K562 (cell line): ENCODE measurements around the gene ZBTB42. TPM values are rescaled to one million over a fixed set of nuclear protein-coding genes. Genes with fewer than 3 reads are reported as not detected.

Experiments used
- CBX3 ChIP-seq, 2 experiments: IDR thresholded peaks; 1 replicate in 1 of 2; 2 replicates in 1 of 2; pipeline ENCODE4 v1.6.1; 2012; ENCODE audit warnings: inconsistent platforms in 2 of 2, low read length in 2 of 2, borderline replicate concordance in 1 of 2, control low read depth in 1 of 2
- CREBBP ChIP-seq: IDR thresholded peaks from one replicate; pipeline ENCODE4 v1.6.1; 2012; ENCODE audit warnings: low read depth, mild to moderate bottlenecking, control low read depth, inconsistent platforms, low read length
- ETS1 ChIP-seq: conservative IDR thresholded peaks from 2 replicates; pipeline ENCODE4 v1.6.1; 2011; ENCODE audit warnings: low read depth, mild to moderate bottlenecking, low read length; ENCODE audit not compliant: control insufficient read depth
- HDAC6 ChIP-seq: IDR thresholded peaks from 2 replicates; pipeline ENCODE4 v1.6.1; 2012; ENCODE audit warnings: low read depth, mild to moderate bottlenecking, control low read depth, inconsistent platforms, low read length, moderate library complexity
- HNRNPK ChIP-seq: fragments of 200-400 bp; formaldehyde crosslinking; IDR thresholded peaks from one replicate; pipeline ENCODE4 v1.6.1; 2018; ENCODE audit warnings: mild to moderate bottlenecking, low read depth, low read length; ENCODE audit not compliant: poor library complexity, severe bottlenecking
- KDM5B ChIP-seq: fragments of 200-600 bp; sonication (generic); IDR thresholded peaks from 2 replicates; pipeline ENCODE4 v1.6.1; 2012; ENCODE audit warnings: low read depth, mild to moderate bottlenecking, moderate library complexity, low read length, control low read depth, inconsistent platforms; ENCODE audit not compliant: insufficient replicate concordance
- KLF6 ChIP-seq: fragments of 250-450 bp; sonication (Bioruptor Pico); IDR thresholded peaks from 2 replicates; pipeline ENCODE4 v1.4.0; 2020; ENCODE audit warnings: mild to moderate bottlenecking, moderate library complexity, borderline replicate concordance
- POLR2G ChIP-seq: fragments of 200-400 bp; formaldehyde crosslinking; IDR thresholded peaks from 2 replicates; pipeline ENCODE4 v1.6.1; 2017; ENCODE audit warnings: low read depth, mild to moderate bottlenecking, antibody characterized with exemption, low read length, moderate library complexity
- PRMT5 ChIP-seq: sonication (generic); formaldehyde crosslinking; IDR thresholded peaks from 2 replicates; pipeline ENCODE4 v1.5.0; 2020; ENCODE audit warnings: missing genetic modification reagents
- SIN3A ChIP-seq, 2 experiments: fragments of 150-350 bp in 1 of 2; IDR thresholded peaks; 2 replicates each; pipeline ENCODE4 v1.6.1; 2011 to 2016; ENCODE audit warnings: borderline replicate concordance in 2 of 2, low read depth in 2 of 2, low read length in 2 of 2, mild to moderate bottlenecking in 2 of 2, moderate library complexity in 2 of 2; ENCODE audit not compliant: control insufficient read depth in 1 of 2
- TCF7L2 ChIP-seq: fragments of 150-350 bp; IDR thresholded peaks from 2 replicates; pipeline ENCODE4 v1.6.1; 2016; ENCODE audit warnings: low read depth, mild to moderate bottlenecking, low read length, moderate library complexity
- polyA plus RNA-seq, 8 experiments: library from polyadenylated mRNA; depleted of rRNA in 4 of 8; stranded (reverse) in 5 of 8; unstranded in 3 of 8; fragments of >200 nt; fragmentation: Nextera tagmentation in 2 of 8; fragmentation: Illumina TruSeq in 1 of 8; extraction: Ambion mirVana in 2 of 8; extraction: Trizol in 1 of 8; gene quantifications; 2 replicates each; pipeline versions ENCODE4 v1.2.1 to v1.2.3, GENCODE V29; 2011 to 2014; ENCODE audit warnings: inconsistent platforms in 1 of 8, missing spikeins in 1 of 8
- total RNA-seq, 7 experiments: library from RNA; depleted of rRNA in 6 of 7; stranded (reverse); fragments of >200 nt in 6 of 7; fragmentation: Illumina TruSeq in 2 of 7; extraction: Trizol in 2 of 7; gene quantifications; 2 replicates each; pipeline versions ENCODE4 v1.2.1 to v1.2.3, GENCODE V29; 2011 to 2021; ENCODE audit warnings: low replicate concordance in 1 of 7

Gene ZBTB42
- total and polyA plus RNA-seq, 9 of the 15 experiments (the other 6 are each of a cell fraction or from before 2014, with no cell fraction given) = 0.03 to 8.5 (median 2.4) TPM

GRCh38 chr14:104804481-104805325 is 3.8 kb downstream of the ZBTB42 start (continued):
- no peak for TF ChIP-seq SIN3A (IDR thresholded peaks at IDR 0.05; ENCODE audit: borderline replicate concordance in 2 of 2, control insufficient read depth in 1 of 2, low read depth in 2 of 2, low read length in 2 of 2)
- no peak for TF ChIP-seq HNRNPK
- TF ChIP-seq CBX3 (IDR thresholded peaks at IDR 0.05; ENCODE audit: borderline replicate concordance in 1 of 2, low read length in 2 of 2) = no peak
- peak; percentile 54 for TF ChIP-seq POLR2G
- no peak for TF ChIP-seq TCF7L2
- TF ChIP-seq HDAC6 = no peak
- no peak for TF ChIP-seq ETS1
- peak; percentile 48 for TF ChIP-seq KDM5B
- no peak for TF ChIP-seq PRMT5 (CRISPR knock-in tag)
- no peak for TF ChIP-seq CREBBP
- TF ChIP-seq KLF6 = no peak
